Stimulated activated CD8-positive, alpha-beta memory T cell treated with anti-CD3 and anti-CD28 coated beads, Interleukin-15, amount 100 ng/mL, for 1 hour (primary cell): ENCODE measurements around the gene CCDC38.

Experiments used
- DNase-seq: peaks from one replicate; pipeline ENCODE4 v3.0.0-alpha.2; 2020; ENCODE audit warnings: low read depth

The CCDC38 gene

GRCh38 chr12:95960241-95960640, 17.8 kb upstream of the CCDC38 start:
- no peak for DNase-seq

- DNase-seq: no peak
Observed at GRCh38 chr12:95959107-95959506, 16.7 kb upstream of the CCDC38 start.

- DNase-seq: no peak
Observed at GRCh38 chr12:95956557-95957145, 14.2 kb upstream of the CCDC38 start.

GRCh38 chr12:95955549-95956159, 13.2 kb upstream of the CCDC38 start:
- DNase-seq: no peak

GRCh38 chr12:95953000-95953399, 10.6 kb upstream of the CCDC38 start:
- no peak for DNase-seq

GRCh38 chr12:95951515-95951914, 9.1 kb upstream of the CCDC38 start:
- no peak for DNase-seq

- no peak for DNase-seq
Observed at GRCh38 chr12:95949477-95950206, 7.2 kb upstream of the CCDC38 start.

GRCh38 chr12:95944108-95944704, 1.8 kb upstream of the CCDC38 start:
- no peak for DNase-seq

GRCh38 chr12:95943330-95943842, 972 bp upstream of the CCDC38 start, which contains the start of gene AMDHD1:
Gene AMDHD1 (plus strand): TSS chr12:95943331. CDS start chr12:95943399, 68 bp downstream.
- peak; percentile 9 for DNase-seq

- DNase-seq: no peak
Observed at GRCh38 chr12:95942101-95942523, 302 bp downstream of the CCDC38 start.

GRCh38 chr12:95940514-95940913, 1.9 kb downstream of the CCDC38 start:
- DNase-seq: no peak

GRCh38 chr12:95922231-95922630, 20.2 kb downstream of the CCDC38 start:
- DNase-seq: no peak

- no peak for DNase-seq
Observed at GRCh38 chr12:95919110-95919509, 23.3 kb downstream of the CCDC38 start.

- DNase-seq: no peak
Observed at GRCh38 chr12:95918194-95918993, 24.0 kb downstream of the CCDC38 start.

GRCh38 chr12:95909871-95910270, 32.5 kb downstream of the CCDC38 start:
- DNase-seq: no peak

- no peak for DNase-seq
Observed at GRCh38 chr12:95908573-95908972, 33.8 kb downstream of the CCDC38 start.

- DNase-seq: no peak
Observed at GRCh38 chr12:95898081-95898480, 44.3 kb downstream of the CCDC38 start.

- DNase-seq: no peak
Observed at GRCh38 chr12:95896846-95897245, 45.6 kb downstream of the CCDC38 start.

GRCh38 chr12:95890958-95891357, 51.5 kb downstream of the CCDC38 start:
- DNase-seq: no peak

- no peak for DNase-seq
Observed at GRCh38 chr12:95887311-95887710, 55.1 kb downstream of the CCDC38 start.

GRCh38 chr12:95884998-95885397, 57.4 kb downstream of the CCDC38 start:
- no peak for DNase-seq

GRCh38 chr12:95882873-95883272, 59.5 kb downstream of the CCDC38 start:
- DNase-seq: no peak
